ENCODE measurements around the gene FARSA.
A peak's percentile ranks its signal among the peaks of the same experiment; 100 is the strongest.
"Not testable (repeated sequence)": the region's sequence is repeated elsewhere in the genome, so short reads cannot be mapped to it uniquely, and the experiment has no call there.

FARSA gene

DNA sequence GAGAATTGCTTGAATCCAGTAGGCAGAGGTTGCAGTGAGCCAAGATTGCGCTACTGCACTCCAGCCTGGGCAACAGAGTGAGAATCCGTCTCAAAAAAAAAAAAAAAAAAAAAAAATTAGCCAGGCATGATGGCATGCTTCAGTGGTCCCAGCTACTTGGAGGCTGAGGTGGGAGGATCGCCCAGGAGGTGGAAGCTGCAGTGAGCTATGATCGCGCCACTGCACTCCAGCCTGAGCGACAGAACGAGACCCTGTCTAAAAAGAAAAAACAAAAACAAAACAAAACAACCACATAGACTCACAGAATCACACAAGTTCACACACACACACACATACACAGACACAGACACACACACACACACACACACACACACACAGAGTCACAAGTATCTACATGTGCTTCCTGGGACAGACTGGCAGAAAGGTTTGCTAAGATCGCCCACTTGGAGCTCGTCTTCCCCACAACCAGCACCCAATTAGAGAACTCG, 43.2 kb downstream of the FARSA start:
- DNase-seq (ENCODE audit: low read depth) = not testable (repeated sequence)

DNA sequence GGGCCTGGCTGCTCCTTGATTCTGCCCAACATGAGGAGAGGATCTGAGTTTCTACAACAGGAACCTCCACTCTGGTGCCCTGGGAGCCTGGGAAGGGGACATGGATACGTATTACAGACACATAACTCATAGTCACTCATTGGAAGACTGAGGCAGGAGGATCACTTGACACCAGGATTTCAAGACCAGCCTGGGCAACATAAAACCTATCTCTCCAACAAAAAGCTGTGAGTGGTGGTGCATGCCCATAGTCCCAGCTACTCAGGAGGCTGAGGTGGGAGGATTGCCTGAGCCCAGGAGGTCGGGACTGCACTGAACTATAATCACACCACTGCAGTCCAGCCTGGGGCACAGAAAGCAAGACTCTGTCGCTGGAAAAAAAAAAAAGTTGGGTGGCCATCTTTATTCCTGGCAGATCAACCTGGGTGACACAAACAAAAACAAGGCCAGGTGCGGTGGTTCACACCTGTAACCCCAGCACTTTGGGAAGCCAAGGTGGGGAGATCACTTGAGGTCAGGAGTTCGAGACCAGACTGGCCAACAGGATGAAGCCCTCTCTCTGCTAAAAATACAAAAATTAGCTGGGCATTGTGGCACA, 45.4 kb downstream of the FARSA start:
- DNase-seq (ENCODE audit: low read depth) = no peak

DNA sequence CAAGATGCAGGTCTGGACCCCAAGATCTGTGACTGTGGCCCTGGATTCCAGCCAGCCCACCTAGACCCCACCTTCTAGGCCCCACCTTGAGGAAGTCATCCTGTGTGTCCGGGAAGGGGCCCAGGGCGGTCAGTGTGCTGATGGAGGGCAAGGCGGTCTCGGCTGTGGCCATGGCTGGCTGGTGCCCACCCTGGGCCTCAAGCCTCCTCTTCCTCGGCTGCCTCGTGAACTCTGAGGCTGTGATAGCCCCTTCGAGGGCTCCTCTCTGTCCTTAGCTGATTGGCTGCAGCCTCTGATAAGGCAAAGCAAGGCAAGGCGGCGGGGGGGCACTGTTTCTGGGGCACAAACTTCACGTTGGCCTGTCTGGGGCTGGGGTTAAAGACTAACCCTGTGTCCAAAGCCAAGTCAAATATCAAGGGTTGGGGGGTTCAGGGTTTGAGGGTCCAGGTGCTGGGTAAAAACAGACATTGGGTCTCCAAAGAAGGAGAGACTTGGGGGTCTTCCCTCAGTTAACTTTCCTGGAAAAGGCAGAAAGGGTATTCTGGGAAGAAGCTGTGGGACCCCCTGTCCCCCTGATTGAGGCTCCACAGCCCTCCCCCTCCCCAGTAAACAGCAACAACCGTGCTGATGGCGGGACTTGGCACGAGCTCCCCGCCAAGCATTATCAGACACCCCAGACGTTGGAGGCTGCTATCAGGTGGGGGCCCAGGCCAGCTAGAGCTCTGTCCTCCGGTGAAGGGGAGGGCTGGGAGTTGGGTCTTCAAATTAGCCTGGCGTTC, 46.4 kb downstream of the FARSA start, which contains the start of gene KLF1:
TSS of gene KLF1 (minus strand) at position 233 of the 779 bp plus-strand sequence. CDS start at position 172, 61 bp downstream.
- no peak for DNase-seq (ENCODE audit: low read depth)

DNA sequence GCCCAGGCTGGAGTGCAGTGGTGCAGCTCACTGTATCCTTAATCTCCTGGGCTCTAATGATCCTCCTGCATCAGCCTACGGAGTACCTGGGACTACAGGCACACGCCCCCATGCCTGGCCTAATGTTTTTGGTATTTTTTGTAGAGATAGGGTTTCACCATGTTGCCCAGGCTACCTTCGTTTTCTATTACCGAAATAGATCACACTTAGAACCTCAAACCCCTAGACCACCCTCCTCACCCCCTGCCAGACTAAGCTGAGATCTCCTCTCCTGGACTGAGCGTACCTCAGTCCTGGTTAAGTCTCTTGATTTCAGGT, 46.9 kb downstream of the FARSA start:
- no peak for DNase-seq (ENCODE audit: low read depth)

DNA sequence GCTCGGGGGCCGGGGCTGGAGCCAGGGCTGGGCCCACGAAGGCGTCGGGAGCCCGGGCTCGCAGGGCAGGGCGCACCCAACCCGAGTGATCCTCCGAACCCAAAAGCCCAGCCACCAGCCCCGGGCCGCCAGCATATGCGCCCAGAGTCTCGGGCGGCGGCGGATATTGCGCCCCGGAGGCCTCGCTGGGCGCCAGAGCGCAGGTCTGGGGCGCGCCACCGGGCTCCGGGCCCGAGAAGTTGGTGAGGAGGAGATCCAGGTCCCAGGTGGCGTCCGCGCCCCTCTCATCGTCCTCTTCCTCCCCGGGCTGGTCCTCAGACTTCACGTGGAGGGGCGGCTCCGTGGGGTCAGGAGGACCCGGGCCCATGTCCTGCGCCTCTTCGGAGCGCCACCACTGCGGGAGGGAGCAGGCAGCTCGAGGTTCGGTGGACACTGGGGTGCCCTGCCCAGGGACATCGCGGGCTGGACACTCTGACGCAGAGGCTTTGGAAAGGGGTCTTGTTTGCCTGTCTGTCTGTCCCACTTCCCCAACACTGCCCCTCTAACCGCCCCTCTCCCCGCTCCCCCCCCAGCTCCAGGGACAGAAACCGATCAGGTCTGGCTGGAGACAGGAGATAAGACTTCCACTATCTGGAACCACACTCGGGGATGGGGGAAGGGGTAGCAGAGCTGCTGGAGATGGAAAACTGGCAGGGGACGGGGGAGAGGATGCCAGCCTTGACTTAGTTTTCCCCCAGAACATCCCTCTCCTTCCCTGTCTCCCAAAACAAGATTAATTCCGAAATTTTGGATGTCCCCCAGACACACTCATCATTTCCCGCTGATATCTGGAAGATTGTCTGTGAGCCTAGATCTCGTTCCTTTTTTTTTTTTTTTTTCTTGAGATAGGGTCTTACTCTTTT, 47.5 kb downstream of the FARSA start:
- DNase-seq (ENCODE audit: low read depth) = no peak

DNA sequence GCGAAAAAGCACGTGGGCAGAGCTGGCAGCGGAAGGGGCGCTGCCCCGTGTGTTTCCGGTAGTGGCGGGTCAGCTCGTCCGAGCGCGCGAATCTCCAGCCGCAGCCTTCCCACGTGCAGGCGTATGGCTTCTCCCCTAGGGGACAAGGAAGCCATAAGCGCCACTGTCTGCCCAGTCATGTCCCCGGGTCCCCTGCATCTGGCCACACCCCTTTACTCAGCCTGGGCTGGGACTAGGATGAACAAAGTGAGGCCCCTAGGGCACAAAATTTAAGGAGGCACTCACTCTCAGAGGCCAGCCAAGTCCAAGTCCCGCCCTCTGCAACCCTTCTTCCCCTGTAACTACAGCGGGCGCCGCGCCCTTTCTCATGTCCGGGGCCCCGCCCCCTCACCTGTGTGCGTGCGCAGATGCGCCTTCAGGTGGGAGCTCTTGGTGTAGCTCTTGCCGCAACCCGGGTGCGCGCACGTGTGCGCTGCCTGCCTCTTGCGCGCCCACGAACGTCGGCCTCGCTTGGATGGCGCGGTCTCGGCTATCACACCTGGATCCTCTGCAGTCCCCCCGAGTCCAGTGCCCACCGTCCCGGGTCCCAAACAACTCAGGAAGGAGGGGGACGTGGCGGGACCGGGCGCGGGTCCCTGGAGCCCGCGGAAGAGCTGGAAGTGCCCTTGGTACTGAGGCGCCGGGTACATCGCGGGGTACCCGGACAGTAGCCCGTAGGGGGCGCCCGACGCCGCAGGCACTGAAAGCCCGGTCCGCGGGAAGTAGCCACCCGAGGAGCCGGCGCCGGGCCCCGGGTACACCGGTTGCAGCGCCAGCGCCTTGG, 48.4 kb downstream of the FARSA start:
- DNase-seq (ENCODE audit: low read depth) = peak; percentile 47

DNA sequence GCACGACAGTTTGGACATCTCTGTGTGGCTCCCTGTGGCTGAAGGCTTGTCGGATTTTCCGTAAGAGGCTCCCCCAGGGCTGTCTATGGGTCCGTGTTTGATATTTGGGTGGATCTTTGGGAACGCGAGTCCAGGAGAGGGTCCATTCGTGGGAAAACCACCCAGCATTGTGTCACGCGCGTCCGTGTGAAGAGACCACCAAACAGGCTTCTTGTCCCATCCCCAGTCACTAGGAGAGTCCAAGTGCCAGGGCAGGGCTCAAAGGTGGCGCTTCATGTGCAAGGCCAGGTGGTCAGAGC, 48.9 kb downstream of the FARSA start:
- DNase-seq (ENCODE audit: low read depth) = no peak

DNA sequence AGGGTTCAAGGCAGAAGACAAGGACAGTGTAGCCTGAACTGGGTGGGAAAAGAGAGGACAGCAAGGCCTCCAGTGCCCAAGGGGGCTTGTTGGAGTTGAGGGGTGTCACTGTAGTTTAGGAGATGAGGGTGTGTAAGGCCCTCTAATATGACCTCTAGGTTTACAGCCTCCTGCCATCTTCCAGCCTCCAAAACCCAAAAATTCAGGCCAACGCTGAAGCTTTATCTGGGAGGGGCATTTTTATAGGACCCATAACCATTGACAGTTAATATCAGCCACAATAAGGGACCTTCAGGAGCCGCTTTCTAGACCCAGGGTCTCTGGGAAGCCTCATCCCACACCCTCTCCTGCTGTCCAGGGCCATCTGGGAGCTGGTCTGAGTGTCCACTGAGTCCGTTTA, 49.3 kb downstream of the FARSA start:
- DNase-seq (ENCODE audit: low read depth) = no peak

DNA sequence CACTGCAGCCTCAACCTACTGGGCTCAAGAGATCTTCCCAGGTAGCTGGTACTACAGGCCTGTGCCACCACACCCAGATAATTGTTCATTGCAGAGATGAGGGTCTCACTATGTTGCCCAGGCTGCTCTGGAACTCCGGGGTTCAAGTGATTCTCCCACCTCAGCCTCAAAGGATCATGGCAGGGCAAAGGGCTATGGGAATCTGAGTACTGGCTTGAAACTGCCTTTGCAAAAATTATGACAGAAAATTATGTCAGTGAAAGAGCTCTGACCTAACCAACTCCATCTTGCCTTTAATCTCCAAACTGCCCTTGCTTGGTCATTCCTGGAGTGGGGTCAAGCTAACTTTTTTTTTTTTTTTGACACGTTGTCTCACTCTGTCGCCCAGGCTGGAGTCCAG, 50.9 kb downstream of the FARSA start:
- DNase-seq (ENCODE audit: low read depth) = no peak

DNA sequence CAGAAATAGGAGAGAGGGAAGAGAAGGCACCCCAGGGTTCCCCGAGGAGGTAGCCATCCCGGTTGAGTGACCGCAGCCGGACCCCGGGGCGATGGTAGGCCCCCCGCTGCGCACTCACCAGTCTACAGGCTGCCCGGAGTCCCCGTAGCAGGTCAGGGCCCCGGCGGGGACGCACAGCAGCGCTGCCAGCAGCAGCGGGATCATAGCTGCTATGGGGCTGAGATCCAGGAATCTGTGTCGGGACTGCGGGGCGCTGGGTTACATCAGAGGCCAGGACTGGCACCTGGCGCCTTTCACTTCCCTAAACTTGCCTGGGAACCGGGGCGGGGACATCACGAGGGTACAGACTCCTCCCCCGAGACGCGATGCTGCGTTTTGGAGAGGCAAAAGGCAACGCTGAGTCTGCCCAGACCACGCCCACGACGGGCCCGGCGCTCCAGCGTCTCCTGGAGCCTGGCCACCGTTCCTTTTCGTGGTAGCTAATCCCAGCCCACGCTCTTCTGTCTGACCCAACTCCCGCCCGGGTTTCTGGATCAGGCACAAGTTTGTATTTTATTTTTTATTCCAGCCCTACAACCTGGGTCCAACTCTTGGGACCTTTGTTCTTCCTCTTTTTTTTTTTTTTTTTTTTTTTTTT, 52.2 kb downstream of the FARSA start, which contains the start of gene DNASE2:
TSS of gene DNASE2 (minus strand) at position 278 of the 637 bp plus-strand sequence. CDS start at position 204, 74 bp downstream.
- peak; percentile 86 for DNase-seq (ENCODE audit: low read depth)

DNA sequence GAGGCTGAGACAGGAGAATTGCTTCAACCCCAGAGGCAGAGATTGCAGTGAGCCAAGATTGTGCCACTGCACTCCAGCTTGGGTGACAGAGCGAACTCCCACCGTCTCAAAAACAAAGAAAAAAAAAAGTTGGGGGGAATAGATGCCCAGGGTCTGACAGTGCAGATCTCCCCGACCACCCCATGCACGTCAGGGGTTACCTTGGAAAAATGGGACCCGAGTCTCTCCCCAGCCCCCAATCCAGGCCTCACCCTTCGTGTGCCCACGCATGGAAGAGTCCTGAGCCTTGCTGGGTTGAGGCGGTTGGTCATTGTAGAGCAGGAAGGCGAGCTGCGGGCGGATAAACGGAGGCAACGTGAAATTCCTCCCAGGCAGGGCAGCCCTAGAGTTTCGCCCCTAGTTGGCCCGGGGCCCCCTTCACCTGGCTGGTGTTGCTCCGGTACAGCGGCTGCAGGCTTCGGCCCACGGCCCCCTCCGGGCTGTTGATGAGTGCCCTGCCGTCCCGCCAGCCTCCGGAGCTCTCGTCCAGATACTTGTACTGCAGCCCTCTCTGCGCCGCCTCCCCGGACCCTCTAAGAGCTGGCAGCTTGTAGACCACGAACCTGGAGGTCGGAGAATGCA, 52.9 kb downstream of the FARSA start:
- DNase-seq (ENCODE audit: low read depth) = no peak

DNA sequence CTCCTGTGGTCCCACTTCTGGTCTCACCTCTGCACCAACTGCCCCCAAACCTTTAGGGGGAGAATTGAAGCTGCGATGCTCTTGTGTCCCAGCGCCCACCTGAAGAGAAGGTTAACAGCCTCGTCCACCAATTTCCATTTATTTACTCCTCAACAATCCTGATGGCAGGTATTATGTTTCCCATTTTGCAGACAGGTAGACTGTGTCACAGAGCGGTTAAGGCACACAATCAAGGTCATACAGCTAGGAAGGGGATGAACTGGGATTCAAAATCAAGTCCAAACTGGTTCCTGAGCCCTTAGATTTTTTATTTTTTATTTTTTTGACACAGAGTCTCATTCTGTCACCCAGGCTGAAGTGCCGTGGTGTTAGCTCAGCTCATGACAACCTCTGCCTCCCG, 58.4 kb downstream of the FARSA start:
- DNase-seq (ENCODE audit: low read depth) = no peak

DNA sequence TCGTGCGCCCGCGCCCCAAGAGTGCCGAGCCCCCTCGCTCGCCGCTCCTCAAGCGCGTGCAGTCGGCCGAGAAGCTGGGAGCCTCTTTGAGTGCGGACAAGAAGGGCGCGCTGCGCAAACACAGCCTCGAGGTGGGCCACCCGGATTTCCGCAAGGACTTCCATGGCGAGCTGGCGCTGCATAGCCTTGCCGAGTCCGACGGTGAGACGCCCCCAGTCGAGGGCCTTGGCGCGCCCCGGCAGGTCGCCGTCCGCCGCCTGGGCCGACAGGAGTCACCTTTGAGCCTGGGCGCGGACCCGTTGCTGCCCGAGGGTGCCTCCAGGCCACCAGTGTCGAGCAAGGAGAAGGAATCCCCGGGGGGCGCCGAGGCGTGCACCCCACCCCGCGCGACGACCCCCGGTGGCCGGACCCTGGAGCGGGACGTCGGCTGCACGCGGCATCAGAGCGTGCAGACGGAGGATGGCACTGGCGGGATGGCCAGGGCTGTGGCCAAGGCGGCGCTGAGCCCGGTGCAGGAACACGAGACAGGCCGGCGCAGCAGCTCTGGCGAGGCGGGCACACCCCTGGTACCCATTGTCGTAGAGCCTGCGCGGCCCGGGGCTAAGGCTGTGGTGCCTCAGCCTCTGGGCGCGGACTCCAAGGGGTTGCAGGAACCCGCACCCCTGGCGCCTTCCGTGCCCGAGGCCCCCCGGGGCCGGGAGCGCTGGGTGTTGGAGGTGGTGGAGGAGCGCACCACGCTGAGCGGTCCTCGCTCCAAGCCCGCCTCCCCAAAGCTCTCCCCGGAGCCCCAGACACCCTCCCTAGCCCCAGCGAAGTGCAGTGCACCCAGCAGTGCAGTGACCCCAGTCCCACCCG, 59.4 kb downstream of the FARSA start:
- no peak for DNase-seq (ENCODE audit: low read depth)

DNA sequence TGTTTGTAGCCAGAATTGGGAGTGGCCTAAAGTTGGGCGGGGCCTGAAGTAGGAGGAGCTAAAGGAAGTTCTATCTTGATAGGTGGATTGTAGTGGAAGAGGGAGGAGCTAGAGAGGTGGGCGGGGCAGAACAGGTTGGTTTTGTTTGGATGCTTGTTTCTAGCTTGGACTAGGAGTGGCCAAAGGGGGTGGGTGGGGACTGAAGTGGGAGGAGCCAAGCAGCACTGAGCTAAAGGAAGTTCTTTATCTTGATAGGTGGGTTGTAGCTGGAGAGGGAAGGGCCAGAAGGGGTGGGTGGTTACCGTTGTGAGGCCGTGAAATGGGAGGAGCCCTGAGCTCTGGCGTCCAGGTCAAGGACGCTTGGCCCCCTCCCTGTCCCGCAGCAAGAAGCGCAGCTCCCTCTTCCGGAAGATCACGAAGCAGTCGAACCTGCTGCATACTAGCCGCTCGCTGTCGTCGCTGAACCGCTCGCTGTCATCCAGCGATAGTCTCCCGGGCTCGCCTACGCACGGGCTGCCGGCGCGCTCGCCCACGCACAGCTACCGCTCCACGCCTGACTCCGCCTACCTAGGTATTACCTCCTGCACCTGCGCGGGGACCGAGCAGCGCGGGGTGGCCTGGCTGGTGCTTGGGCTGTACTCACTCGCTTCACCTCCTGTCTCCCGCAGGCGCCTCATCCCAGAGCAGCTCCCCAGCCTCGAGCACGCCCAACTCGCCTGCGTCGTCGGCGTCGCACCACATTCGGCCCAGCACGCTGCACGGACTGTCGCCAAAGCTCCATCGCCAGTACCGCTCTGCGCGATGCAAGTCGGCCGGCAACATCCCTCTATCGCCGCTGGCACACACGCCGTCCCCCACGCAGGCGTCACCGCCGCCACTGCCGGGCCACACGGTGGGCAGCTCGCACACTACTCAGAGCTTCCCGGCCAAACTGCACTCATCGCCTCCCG, 60.3 kb downstream of the FARSA start:
- DNase-seq (ENCODE audit: low read depth) = peak; percentile 86
